HepG2 (cell line): ENCODE data around the gene OR8D1.
"Not testable (repeated sequence)": the region's sequence is repeated elsewhere in the genome, so short reads cannot be mapped to it uniquely, and the experiment has no call there.

Experiments
- GABPB1 ChIP-seq: IDR thresholded peaks from 2 replicates; pipeline ENCODE4 v1.6.1; 2016; ENCODE audit warnings: mild to moderate bottlenecking, missing genetic modification reagents, moderate library complexity, missing compliant biosample characterization
- NFIC ChIP-seq: IDR thresholded peaks from 2 replicates; pipeline ENCODE4 v1.6.1; 2012; ENCODE audit warnings: mild to moderate bottlenecking, low read length, inconsistent platforms

- TF ChIP-seq GABPB1 (CRISPR knock-in tag); NFIC: not testable (repeated sequence)
These were observed 42.9 kb downstream of the OR8D1 start for GRCh38 chr11:124270886-124271285.
